ENCODE results near the gene B3GALNT2. TPM values are rescaled to one million over a fixed set of nuclear protein-coding genes. Genes with fewer than 3 reads are reported as not detected.

Gene B3GALNT2
- polyA plus RNA-seq, 6 donors from 2014 or later, result 4.8 to 13.6 (median 6.6) TPM

GRCh38 chr1:235515844-235516512 is 11.7 kb upstream of the B3GALNT2 start:
- no peak for DNase-seq

GRCh38 chr1:235513495-235514366 is 9.5 kb upstream of the B3GALNT2 start:
- H3K9me3 Mint-ChIP-seq, result no peaks in the 10 kb centered on the region
- H3K4me3 Mint-ChIP-seq, result peak overlapping the region in 1 of 8 donors; percentile 10
- ATAC-seq (ENCODE audit: low read depth in 2 of 2), result peak in 1 of 2 donors; percentile 65
- H3K36me3 Mint-ChIP-seq, result no peaks in the 10 kb centered on the region
- DNase-seq, result peak; percentile 49
- H3K4me1 Mint-ChIP-seq, result no peaks in the 10 kb centered on the region
- peaks cover 9 to 31% (median 16%) of the 10 kb centered on the region in 3 donors for H3K27me3 Mint-ChIP-seq
- no peak overlapping the region for H3K27ac Mint-ChIP-seq

More at GRCh38 chr1:235515844-235516512, 11.7 kb upstream of the B3GALNT2 start:
- H3K9me3 Mint-ChIP-seq, result no peaks in the 10 kb centered on the region
- ATAC-seq (ENCODE audit: low read depth in 2 of 2), result no peak
- H3K4me3 Mint-ChIP-seq, result no peak overlapping the region
- no peak overlapping the region for H3K27ac Mint-ChIP-seq
- no peaks in the 10 kb centered on the region for H3K4me1 Mint-ChIP-seq
- no peaks in the 10 kb centered on the region for H3K36me3 Mint-ChIP-seq
- peaks cover 9 to 26% (median 12%) of the 10 kb centered on the region in 3 donors for H3K27me3 Mint-ChIP-seq

DNA sequence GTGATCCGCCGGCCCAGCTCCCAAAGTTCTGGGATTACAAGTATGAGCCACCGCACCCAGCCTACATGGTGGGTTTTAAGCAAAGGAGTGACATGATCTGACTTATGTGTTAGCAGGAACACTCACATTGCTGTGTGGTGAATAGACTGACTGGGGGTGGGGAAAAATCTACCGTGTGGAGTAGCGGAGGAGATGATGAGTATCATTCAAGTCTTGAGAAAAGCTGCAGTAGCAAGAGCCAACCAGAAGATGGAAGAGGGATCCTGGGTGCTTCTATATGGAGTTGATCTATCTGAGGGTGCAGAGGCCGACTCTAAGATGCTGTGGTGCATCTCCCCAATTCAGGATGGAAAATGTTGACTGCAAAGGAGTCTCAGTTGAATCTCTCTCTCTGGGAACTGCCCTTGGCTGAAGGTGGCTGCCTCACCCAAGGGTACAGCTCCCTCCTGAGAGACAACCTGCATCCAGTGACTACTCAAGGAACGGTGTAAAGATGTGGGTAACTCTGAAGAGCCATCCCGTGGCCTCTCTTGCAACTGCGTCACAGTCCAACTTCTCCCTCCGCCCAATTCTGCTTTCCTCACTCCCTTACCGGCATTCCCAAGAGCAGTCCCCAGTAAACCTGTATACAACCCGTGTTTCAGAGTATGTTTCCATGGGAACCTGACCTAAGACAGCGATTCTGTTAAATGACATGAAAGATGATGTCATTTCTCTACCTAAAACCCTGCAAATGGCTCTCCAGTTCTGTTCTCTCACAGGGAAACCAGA is 7.4 kb upstream of the B3GALNT2 start:
- ATAC-seq (ENCODE audit: low read depth in 2 of 2) (no peak), DNase-seq (no peak)
- no peaks in the 10 kb centered on the region for H3K36me3 Mint-ChIP-seq
- no peak overlapping the region for H3K4me3 Mint-ChIP-seq
- H3K27ac Mint-ChIP-seq, result no peak overlapping the region
- no peaks in the 10 kb centered on the region for H3K9me3 Mint-ChIP-seq
- H3K4me1 Mint-ChIP-seq, result no peaks in the 10 kb centered on the region
- peaks cover 9 to 31% (median 12%) of the 10 kb centered on the region in 3 donors for H3K27me3 Mint-ChIP-seq

- H3K27me3 Mint-ChIP-seq, result peaks cover 9 to 31% (median 12%) of the 10 kb centered on the region in 3 donors
- H3K9me3 Mint-ChIP-seq, result no peaks in the 10 kb centered on the region
- no peak for ATAC-seq (ENCODE audit: low read depth in 2 of 2)
- no peak overlapping the region for H3K4me3 Mint-ChIP-seq
- H3K4me1 Mint-ChIP-seq, result no peaks in the 10 kb centered on the region
- peak overlapping the region in 1 of 6 donors; percentile 84 for H3K27ac Mint-ChIP-seq
- DNase-seq, result no peak
- no peaks in the 10 kb centered on the region for H3K36me3 Mint-ChIP-seq
Observed at GRCh38 chr1:235510823-235511222, 6.6 kb upstream of the B3GALNT2 start.

GRCh38 chr1:235507623-235508022 is 3.4 kb upstream of the B3GALNT2 start:
- ATAC-seq (ENCODE audit: low read depth in 2 of 2) (no peak), DNase-seq (no peak)
- Mint-ChIP-seq H3K4me3 (peak overlapping the region in 1 of 8 donors; percentile 42), H3K36me3 (no peaks in the 10 kb centered on the region), H3K27ac (no peak overlapping the region), H3K27me3 (peaks cover 0 to 20% (median 6%) of the 10 kb centered on the region in 3 donors), H3K9me3 (no peaks in the 10 kb centered on the region), H3K4me1 (peaks cover 9 to 21% (median 20%) of the 10 kb centered on the region in 3 donors)

DNA sequence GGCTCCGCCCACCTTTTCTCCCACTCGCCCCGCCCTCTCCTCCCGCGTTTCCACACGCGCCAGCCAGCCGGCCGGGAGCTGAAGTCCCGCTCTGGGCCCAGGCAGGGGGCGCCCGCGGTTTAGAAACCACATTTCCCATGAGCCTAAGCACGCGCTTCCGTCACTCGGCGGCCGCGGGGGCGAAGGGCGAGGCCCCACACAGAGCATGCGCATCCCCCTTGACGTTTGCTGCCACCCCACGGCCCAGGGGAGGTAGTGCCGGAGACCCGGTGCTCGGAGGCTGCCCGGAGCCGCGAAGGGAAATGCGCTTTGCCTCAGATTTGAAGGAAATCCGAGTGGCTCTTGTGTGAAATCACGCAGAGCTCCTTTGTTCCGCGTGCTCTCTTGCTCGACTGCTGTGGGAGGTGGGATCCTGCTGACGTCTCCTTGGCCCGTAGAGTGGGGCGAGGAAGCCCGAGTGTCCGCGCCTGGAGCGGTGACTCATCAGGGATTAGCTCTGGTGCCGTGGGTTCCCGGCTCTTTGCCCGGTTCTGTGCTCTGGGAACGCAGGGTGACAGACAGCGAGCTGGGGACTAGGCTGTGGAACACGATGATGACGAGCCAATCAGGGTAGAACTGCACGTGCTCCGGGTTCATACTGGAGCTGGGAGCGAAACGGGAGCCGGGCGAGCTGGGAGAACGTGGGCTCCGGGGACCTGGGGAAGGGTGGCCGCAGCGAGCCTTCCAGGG is 406 bp upstream of the B3GALNT2 start:
- Mint-ChIP-seq H3K4me1 (peaks cover 9 to 31% (median 21%) of the 10 kb centered on the region in 3 donors), H3K9me3 (no peaks in the 10 kb centered on the region), H3K27me3 (no peaks in the 10 kb centered on the region), H3K36me3 (no peaks in the 10 kb centered on the region), H3K27ac (peak overlapping the region; percentile 92 to 98 (median 98)), H3K4me3 (peak overlapping the region; percentile 91 to 98 (median 96))
- ATAC-seq (ENCODE audit: low read depth in 2 of 2), result peak; percentile 79 to 81
- DNase-seq, result peak; percentile 99

- peak; percentile 13 for DNase-seq
- Mint-ChIP-seq H3K36me3 (no peaks in the 10 kb centered on the region), H3K27me3 (no peaks in the 10 kb centered on the region), H3K4me3 (peak overlapping the region; percentile 91 to 99 (median 95)), H3K27ac (peak overlapping the region; percentile 70 to 94 (median 90)), H3K4me1 (peaks cover 9 to 31% (median 21%) of the 10 kb centered on the region in 3 donors), H3K9me3 (no peaks in the 10 kb centered on the region)
- peak; percentile 4 to 7 for ATAC-seq (ENCODE audit: low read depth in 2 of 2)
Observed at GRCh38 chr1:235503403-235504121, 690 bp downstream of the B3GALNT2 start.

- DNase-seq, result no peak
- ATAC-seq (ENCODE audit: low read depth in 2 of 2), result no peak
- peak overlapping the region; percentile 91 to 99 (median 95) for H3K4me3 Mint-ChIP-seq
- H3K4me1 Mint-ChIP-seq, result peaks cover 9 to 31% (median 21%) of the 10 kb centered on the region in 3 donors
- no peaks in the 10 kb centered on the region for H3K9me3 Mint-ChIP-seq
- H3K27me3 Mint-ChIP-seq, result no peaks in the 10 kb centered on the region
- peak overlapping the region in 5 of 6 donors; percentile 70 to 94 (median 92) for H3K27ac Mint-ChIP-seq
- no peaks in the 10 kb centered on the region for H3K36me3 Mint-ChIP-seq
Observed at GRCh38 chr1:235502601-235503402, 1.4 kb downstream of the B3GALNT2 start.

GRCh38 chr1:235500971-235501540 is 3.2 kb downstream of the B3GALNT2 start:
- H3K36me3 Mint-ChIP-seq, result no peaks in the 10 kb centered on the region
- H3K27ac Mint-ChIP-seq, result peak overlapping the region in 4 of 6 donors; percentile 8 to 57 (median 35)
- ATAC-seq (ENCODE audit: low read depth in 2 of 2) (no peak), DNase-seq (no peak)
- H3K9me3 Mint-ChIP-seq, result no peaks in the 10 kb centered on the region
- H3K27me3 Mint-ChIP-seq, result no peaks in the 10 kb centered on the region
- peak overlapping the region in 1 of 8 donors; percentile 9 for H3K4me3 Mint-ChIP-seq
- H3K4me1 Mint-ChIP-seq, result peaks cover 9 to 31% (median 21%) of the 10 kb centered on the region in 3 donors

DNA sequence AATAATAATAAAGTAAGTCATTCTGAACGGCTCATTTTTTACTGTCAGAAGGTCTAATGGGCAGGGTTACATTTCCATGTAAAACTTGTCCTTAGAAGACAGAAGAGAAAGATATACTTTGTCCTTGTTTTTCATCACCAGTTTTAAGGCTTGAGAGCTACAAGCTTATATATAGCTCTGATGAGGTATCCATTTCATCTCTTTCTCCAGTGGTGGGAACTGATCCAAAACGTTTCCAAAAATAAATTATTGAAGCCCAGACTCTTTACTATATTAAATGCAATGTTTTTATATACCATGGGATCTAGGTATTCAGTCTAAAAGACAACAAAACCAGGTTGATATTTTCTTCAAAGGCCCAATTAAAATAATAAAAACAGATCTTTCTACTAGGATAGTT is 8.7 kb downstream of the B3GALNT2 start:
- H3K4me1 Mint-ChIP-seq, result no peaks in the 10 kb centered on the region
- H3K9me3 Mint-ChIP-seq, result no peaks in the 10 kb centered on the region

GRCh38 chr1:235495030-235495429 is 9.2 kb downstream of the B3GALNT2 start:
- Mint-ChIP-seq H3K27me3 (no peaks in the 10 kb centered on the region), H3K4me3 (no peak overlapping the region), H3K4me1 (no peaks in the 10 kb centered on the region), H3K9me3 (no peaks in the 10 kb centered on the region), H3K36me3 (peaks cover 7 to 11% of the 10 kb centered on the region in 2 donors), H3K27ac (no peak overlapping the region)
- ATAC-seq (ENCODE audit: low read depth in 2 of 2), result no peak
- DNase-seq, result no peak

More for the DNA sequence above, 8.7 kb downstream of the B3GALNT2 start:
- H3K4me3 Mint-ChIP-seq, result no peak overlapping the region
- no peak for ATAC-seq (ENCODE audit: low read depth in 2 of 2)
- no peak for DNase-seq
- no peaks in the 10 kb centered on the region for H3K27me3 Mint-ChIP-seq
- H3K36me3 Mint-ChIP-seq, result peaks cover 7 to 11% of the 10 kb centered on the region in 2 donors
- no peak overlapping the region for H3K27ac Mint-ChIP-seq

Data from naive B cell (primary cell).